GM12891 (cell line): ENCODE results near the gene SMAD2.

ENCODE experiments used
- POLR2A ChIP-seq: IDR thresholded peaks from 2 replicates; pipeline ENCODE4 v1.6.1; 2011; ENCODE audit warnings: low read depth, low read length, control low read depth
- POLR2AphosphoS5 ChIP-seq: IDR thresholded peaks from 2 replicates; pipeline ENCODE4 v1.6.1; 2011; ENCODE audit warnings: low read depth, low read length, control low read depth
- POU2F2 ChIP-seq: IDR thresholded peaks from 2 replicates; pipeline ENCODE4 v1.6.1; 2011; ENCODE audit warnings: low read depth, mild to moderate bottlenecking, control low read depth, low read length, moderate library complexity
- TAF1 ChIP-seq: IDR thresholded peaks from 2 replicates; pipeline ENCODE4 v1.6.1; 2011; ENCODE audit warnings: low read depth, low read length, control low read depth

GRCh38 chr18:47912794-47913585 lies 17.5 kb downstream of the SMAD2 start:
- no peak for TF ChIP-seq POLR2A
- TF ChIP-seq POLR2AphosphoS5 = no peak
- TF ChIP-seq TAF1 = no peak
- TF ChIP-seq POU2F2 = no peak
